Astrocyte (in vitro differentiated cells and primary cell): Measurements from ENCODE around the gene GLCCI1. TPM values are rescaled to one million over a fixed set of nuclear protein-coding genes. Genes with fewer than 3 reads are reported as not detected.

Experiments used
- DNase-seq: peaks from one replicate; pipeline ENCODE4 v3.0.0-alpha.2; 2010; ENCODE audit warnings: low read depth
- FAIRE-seq: peaks from 2 replicates; lab custom pipeline; 2011; peaks lifted over from hg19 to GRCh38; lab: Jason Lieb, UNC
- H2AFZ ChIP-seq: 2 replicates; pipeline ENCODE4 v1.6.0; 2012; ENCODE audit warnings: low read depth, low read length, inconsistent platforms
- H3K27ac ChIP-seq: 2 replicates; pipeline ENCODE4 v1.5.1; 2011; ENCODE audit warnings: low read depth, low read length, inconsistent platforms
- H3K27me3 ChIP-seq: 2 replicates; pipeline ENCODE4 v1.6.0; 2011; ENCODE audit warnings: low read length, inconsistent platforms; ENCODE audit not compliant: insufficient read depth
- H3K36me3 ChIP-seq: 2 replicates; pipeline ENCODE4 v1.5.1; 2011; ENCODE audit warnings: low read length, inconsistent platforms; ENCODE audit not compliant: insufficient read depth
- H3K4me1 ChIP-seq: 2 replicates; pipeline ENCODE4 v1.5.1; 2011; ENCODE audit warnings: low read length, inconsistent platforms; ENCODE audit not compliant: insufficient read depth
- H3K4me2 ChIP-seq: 2 replicates; pipeline ENCODE4 v1.6.0; 2012; ENCODE audit warnings: low read length, inconsistent platforms
- H3K4me3 ChIP-seq: 2 replicates; pipeline ENCODE4 v1.5.1; 2011; ENCODE audit warnings: low read depth, mild to moderate bottlenecking, low read length, inconsistent platforms; ENCODE audit not compliant: insufficient read depth
- H3K79me2 ChIP-seq: 2 replicates; pipeline ENCODE4 v1.6.0; 2012; ENCODE audit warnings: mild to moderate bottlenecking, low read length, inconsistent platforms; ENCODE audit not compliant: insufficient read depth
- H3K9ac ChIP-seq: 2 replicates; pipeline ENCODE4 v1.6.0; 2012; ENCODE audit warnings: mild to moderate bottlenecking, low read length, inconsistent platforms
- H3K9me3 ChIP-seq: 2 replicates; pipeline ENCODE4 v1.5.1; 2012; ENCODE audit warnings: low read depth, mild to moderate bottlenecking, low read length, inconsistent platforms; ENCODE audit not compliant: insufficient read depth
- H4K20me1 ChIP-seq: 2 replicates; pipeline ENCODE4 v1.6.0; 2012; ENCODE audit warnings: low read length, inconsistent platforms; ENCODE audit not compliant: insufficient read depth
- H3K27ac Mint-ChIP-seq: one replicate; pipeline ENCODE4 v1.8.0; 2021; ENCODE audit warnings: mild to moderate bottlenecking, mixed read lengths; ENCODE audit not compliant: unreplicated experiment
- H3K27me3 Mint-ChIP-seq: one replicate; pipeline ENCODE4 v1.8.0; 2021; ENCODE audit warnings: low read depth, mixed read lengths; ENCODE audit not compliant: unreplicated experiment
- H3K36me3 Mint-ChIP-seq: one replicate; pipeline ENCODE4 v1.8.0; 2021; ENCODE audit warnings: low read depth, mixed read lengths; ENCODE audit not compliant: unreplicated experiment
- H3K4me1 Mint-ChIP-seq: one replicate; pipeline ENCODE4 v1.8.0; 2021; ENCODE audit warnings: low read depth, mixed read lengths; ENCODE audit not compliant: unreplicated experiment
- H3K4me3 Mint-ChIP-seq: one replicate; pipeline ENCODE4 v1.8.0; 2021; ENCODE audit warnings: mild to moderate bottlenecking, moderate library complexity, mixed read lengths; ENCODE audit not compliant: unreplicated experiment
- H3K9me3 Mint-ChIP-seq: one replicate; pipeline ENCODE4 v1.8.0; 2021; ENCODE audit warnings: mild to moderate bottlenecking, mixed read lengths; ENCODE audit not compliant: unreplicated experiment
- CTCF ChIP-seq: IDR thresholded peaks from 2 replicates; pipeline ENCODE4 v1.5.1; 2011; ENCODE audit warnings: low read depth, mild to moderate bottlenecking, inconsistent platforms, low read length, moderate library complexity; ENCODE audit not compliant: insufficient read depth
- EZH2 ChIP-seq: IDR thresholded peaks from 2 replicates; pipeline ENCODE4 v1.6.1; 2012; ENCODE audit warnings: mild to moderate bottlenecking, low read length, inconsistent platforms; ENCODE audit not compliant: insufficient read depth
- total RNA-seq: library from RNA; stranded (reverse); gene quantifications from 2 replicates; pipeline ENCODE4 v1.2.1, GENCODE V29; 2021

Gene GLCCI1
- total RNA-seq, 1 donor from 2014 or later: 24.2 TPM

- DNase-seq (no peak), FAIRE-seq (no peak)
- Histone ChIP-seq H3K27ac (no peak overlapping the region), H3K27me3 (no peaks in the 10 kb centered on the region), H3K36me3 (no peaks in the 10 kb centered on the region), H3K9ac (no peak overlapping the region), H4K20me1 (no peaks in the 10 kb centered on the region), H3K79me2 (no peaks in the 10 kb centered on the region), H2AFZ (no peak overlapping the region), H3K4me3 (no peak overlapping the region), H3K4me2 (no peak overlapping the region), H3K9me3 (no peaks in the 10 kb centered on the region), H3K4me1 (peaks cover 8% of the 10 kb centered on the region)
- H3K9me3 Mint-ChIP-seq: peaks cover 2% of the 10 kb centered on the region
- H3K36me3 Mint-ChIP-seq: peaks cover 5% of the 10 kb centered on the region
- H3K27ac Mint-ChIP-seq: no peak overlapping the region
- H3K4me1 Mint-ChIP-seq: peaks cover 8% of the 10 kb centered on the region
- H3K27me3 Mint-ChIP-seq: no peaks in the 10 kb centered on the region
- no peak overlapping the region for H3K4me3 Mint-ChIP-seq
- TF ChIP-seq EZH2 (no peak), CTCF (no peak)
Measured at GRCh38 chr7:8111282-8111960, 142.8 kb downstream of the GLCCI1 start.

GRCh38 chr7:8112685-8113084 is 144.1 kb downstream of the GLCCI1 start:
- no peak overlapping the region for H3K27ac Mint-ChIP-seq
- TF ChIP-seq CTCF (no peak), EZH2 (no peak)
- H3K27me3 Mint-ChIP-seq: no peaks in the 10 kb centered on the region
- no peak overlapping the region for H3K4me3 ChIP-seq
- no peak overlapping the region for H2AFZ ChIP-seq
- no peak overlapping the region for H3K4me3 Mint-ChIP-seq
- peaks cover 5% of the 10 kb centered on the region for H3K36me3 Mint-ChIP-seq
- H3K4me1 ChIP-seq: peaks cover 8% of the 10 kb centered on the region
- no peaks in the 10 kb centered on the region for H3K9me3 ChIP-seq
- no peaks in the 10 kb centered on the region for H4K20me1 ChIP-seq
- H3K4me2 ChIP-seq: no peak overlapping the region
- no peaks in the 10 kb centered on the region for H3K27me3 ChIP-seq
- no peaks in the 10 kb centered on the region for H3K36me3 ChIP-seq
- H3K27ac ChIP-seq: no peak overlapping the region
- no peaks in the 10 kb centered on the region for H3K79me2 ChIP-seq
- H3K4me1 Mint-ChIP-seq: peaks cover 8% of the 10 kb centered on the region
- no peak overlapping the region for H3K9ac ChIP-seq
- FAIRE-seq: no peak
- no peak for DNase-seq
- H3K9me3 Mint-ChIP-seq: peaks cover 2% of the 10 kb centered on the region

DNA sequence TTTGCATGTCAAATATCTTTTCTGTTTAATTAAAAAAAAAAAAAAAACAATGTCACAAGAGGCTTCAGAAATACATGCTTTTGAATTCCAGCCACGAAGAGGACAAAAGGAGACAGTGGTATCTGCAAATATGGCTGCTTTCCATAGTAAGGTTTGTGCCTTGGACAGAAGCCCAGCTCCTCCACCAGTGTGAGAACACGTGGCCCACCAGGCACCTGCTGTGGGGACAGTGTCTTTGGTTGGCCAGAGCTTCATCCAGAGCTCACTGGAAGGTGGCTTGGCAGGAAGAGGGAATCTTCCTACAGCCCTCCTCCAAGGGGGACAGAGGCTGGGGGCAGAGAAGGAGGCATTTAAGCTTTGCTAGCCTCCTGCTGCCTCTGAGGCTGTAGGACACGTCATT is 144.6 kb downstream of the GLCCI1 start:
- FAIRE-seq (no peak), DNase-seq (no peak)
- peaks cover 5% of the 10 kb centered on the region for H3K36me3 Mint-ChIP-seq
- Histone ChIP-seq H3K9me3 (no peaks in the 10 kb centered on the region), H2AFZ (no peak overlapping the region), H3K27me3 (no peaks in the 10 kb centered on the region), H3K4me1 (peaks cover 8% of the 10 kb centered on the region), H3K27ac (no peak overlapping the region), H4K20me1 (no peaks in the 10 kb centered on the region), H3K79me2 (no peaks in the 10 kb centered on the region), H3K9ac (no peak overlapping the region), H3K4me3 (no peak overlapping the region), H3K36me3 (no peaks in the 10 kb centered on the region), H3K4me2 (no peak overlapping the region)
- peaks cover 2% of the 10 kb centered on the region for H3K9me3 Mint-ChIP-seq
- peaks cover 8% of the 10 kb centered on the region for H3K4me1 Mint-ChIP-seq
- no peak overlapping the region for H3K4me3 Mint-ChIP-seq
- H3K27ac Mint-ChIP-seq: no peak overlapping the region
- TF ChIP-seq EZH2 (no peak), CTCF (no peak)
- no peaks in the 10 kb centered on the region for H3K27me3 Mint-ChIP-seq
